DOHH2 (cell line): Measurements from ENCODE around the gene TBATA.

Source experiments
- EZH2phosphoT487 ChIP-seq: fragments of 200-600 bp; sonication (generic); IDR thresholded peaks from 2 replicates; pipeline ENCODE4 v1.6.1; 2017; ENCODE audit warnings: borderline replicate concordance, mild to moderate bottlenecking, antibody characterized with exemption, low read length, moderate library complexity, mixed read lengths
- TF ChIP-seq, protein P1 (sequence below): fragments of 200-600 bp; sonication (generic); IDR thresholded peaks from one replicate; pipeline ENCODE4 v1.5.1; 2014; ENCODE audit warnings: antibody characterized with exemption, mild to moderate bottlenecking, low read depth, low read length; ENCODE audit not compliant: poor library complexity, severe bottlenecking

DNA sequence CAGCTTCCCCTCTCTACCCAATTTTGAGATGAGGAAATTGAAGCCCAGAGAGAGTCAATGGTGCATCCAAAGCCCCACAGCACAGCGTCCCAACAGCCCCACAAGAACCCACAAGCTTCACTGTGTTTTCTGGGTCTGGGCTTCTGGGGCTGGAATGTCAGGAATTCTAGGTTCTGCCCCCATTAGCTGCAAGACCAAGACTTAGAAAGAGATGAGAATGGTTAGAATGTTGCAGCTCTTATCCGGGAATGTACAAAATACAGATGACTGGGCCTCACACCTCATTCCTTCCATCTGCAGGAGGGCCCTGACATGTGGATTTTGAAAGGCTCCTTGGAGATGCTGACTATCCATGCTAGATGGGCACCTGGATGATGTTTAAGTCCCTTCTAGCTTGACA is 24.5 kb upstream of the TBATA start:
- TF ChIP-seq, protein P1, sequence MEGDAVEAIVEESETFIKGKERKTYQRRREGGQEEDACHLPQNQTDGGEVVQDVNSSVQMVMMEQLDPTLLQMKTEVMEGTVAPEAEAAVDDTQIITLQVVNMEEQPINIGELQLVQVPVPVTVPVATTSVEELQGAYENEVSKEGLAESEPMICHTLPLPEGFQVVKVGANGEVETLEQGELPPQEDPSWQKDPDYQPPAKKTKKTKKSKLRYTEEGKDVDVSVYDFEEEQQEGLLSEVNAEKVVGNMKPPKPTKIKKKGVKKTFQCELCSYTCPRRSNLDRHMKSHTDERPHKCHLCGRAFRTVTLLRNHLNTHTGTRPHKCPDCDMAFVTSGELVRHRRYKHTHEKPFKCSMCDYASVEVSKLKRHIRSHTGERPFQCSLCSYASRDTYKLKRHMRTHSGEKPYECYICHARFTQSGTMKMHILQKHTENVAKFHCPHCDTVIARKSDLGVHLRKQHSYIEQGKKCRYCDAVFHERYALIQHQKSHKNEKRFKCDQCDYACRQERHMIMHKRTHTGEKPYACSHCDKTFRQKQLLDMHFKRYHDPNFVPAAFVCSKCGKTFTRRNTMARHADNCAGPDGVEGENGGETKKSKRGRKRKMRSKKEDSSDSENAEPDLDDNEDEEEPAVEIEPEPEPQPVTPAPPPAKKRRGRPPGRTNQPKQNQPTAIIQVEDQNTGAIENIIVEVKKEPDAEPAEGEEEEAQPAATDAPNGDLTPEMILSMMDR: no peak
- no peak for TF ChIP-seq EZH2phosphoT487
